ENCODE measurements around the gene TMEM106A. TPM values are rescaled to one million over a fixed set of nuclear protein-coding genes. Genes with fewer than 3 reads are reported as not detected.

TMEM106A gene, protein sequence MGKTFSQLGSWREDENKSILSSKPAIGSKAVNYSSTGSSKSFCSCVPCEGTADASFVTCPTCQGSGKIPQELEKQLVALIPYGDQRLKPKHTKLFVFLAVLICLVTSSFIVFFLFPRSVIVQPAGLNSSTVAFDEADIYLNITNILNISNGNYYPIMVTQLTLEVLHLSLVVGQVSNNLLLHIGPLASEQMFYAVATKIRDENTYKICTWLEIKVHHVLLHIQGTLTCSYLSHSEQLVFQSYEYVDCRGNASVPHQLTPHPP
- 8.6 and 16.5 TPM in 2 replicates for total RNA-seq (2011; cell fraction: chromatin; rRNA removed; ENCODE audit: low replicate concordance)
- 8.4 and 8.8 TPM in 2 replicates for total RNA-seq (2011; cell fraction: nucleolus; rRNA removed)
- 6.0 and 10.1 TPM in 2 replicates for total RNA-seq (2011; cell fraction: nucleoplasm; rRNA removed)
- total RNA-seq (2014; rRNA removed) (0.08 and 0.09 TPM in 2 replicates), total RNA-seq (2014; rRNA removed; fragmentation: Illumina TruSeq; extraction: Trizol) (0.15 and 0.29 TPM in 2 replicates), total RNA-seq (2015; rRNA removed; fragmentation: Illumina TruSeq; extraction: Trizol) (0.26 and 0.29 TPM in 2 replicates), total RNA-seq (2021) (0.24 and 0.40 TPM in 2 replicates), polyA plus RNA-seq (2011; rRNA removed) (0.16 and 0.24 TPM in 2 replicates), polyA plus RNA-seq (2014; fragmentation: Illumina TruSeq; extraction: Trizol) (0.13 and 0.21 TPM in 2 replicates), polyA plus RNA-seq (2014; fragmentation: Nextera tagmentation; extraction: Ambion mirVana) (under 1 TPM; 0.03 to 0.07 TPM), polyA plus RNA-seq (2014; rRNA removed) (0.09 and 0.15 TPM in 2 replicates), polyA minus RNA-seq (2011; rRNA and poly(A)+ RNA removed) (0.81 and 1.3 TPM in 2 replicates), Bru-seq, nascent RNA (percentile 44 among the genes with signal in this experiment), BruChase-seq, experiment 1, labeled RNA remaining after a 2-hour chase (percentile 43 among the genes with signal in this experiment), BruChase-seq, experiment 2, labeled RNA remaining after a 6-hour chase (percentile 37 among the genes with signal in this experiment)
- polyA plus RNA-seq (2011; cell fraction: cytosol; rRNA removed), result 0.10 and 0.25 TPM in 2 replicates
- 0.73 and 1.3 TPM in 2 replicates for polyA plus RNA-seq (2011; cell fraction: nucleus; rRNA removed)
- polyA plus RNA-seq (2012), result 0.08 and 0.33 TPM in 2 replicates
- polyA minus RNA-seq (2011; cell fraction: cytosol; rRNA and poly(A)+ RNA removed), result not detected in 2 replicates
- polyA minus RNA-seq (2011; cell fraction: nucleus; rRNA and poly(A)+ RNA removed), result 1.9 and 2.3 TPM in 2 replicates
- long read RNA-seq, experiment 1, result 0 reads
- long read RNA-seq, experiment 2, result 0 reads
- long read RNA-seq, experiment 3, result 0 reads

DNA sequence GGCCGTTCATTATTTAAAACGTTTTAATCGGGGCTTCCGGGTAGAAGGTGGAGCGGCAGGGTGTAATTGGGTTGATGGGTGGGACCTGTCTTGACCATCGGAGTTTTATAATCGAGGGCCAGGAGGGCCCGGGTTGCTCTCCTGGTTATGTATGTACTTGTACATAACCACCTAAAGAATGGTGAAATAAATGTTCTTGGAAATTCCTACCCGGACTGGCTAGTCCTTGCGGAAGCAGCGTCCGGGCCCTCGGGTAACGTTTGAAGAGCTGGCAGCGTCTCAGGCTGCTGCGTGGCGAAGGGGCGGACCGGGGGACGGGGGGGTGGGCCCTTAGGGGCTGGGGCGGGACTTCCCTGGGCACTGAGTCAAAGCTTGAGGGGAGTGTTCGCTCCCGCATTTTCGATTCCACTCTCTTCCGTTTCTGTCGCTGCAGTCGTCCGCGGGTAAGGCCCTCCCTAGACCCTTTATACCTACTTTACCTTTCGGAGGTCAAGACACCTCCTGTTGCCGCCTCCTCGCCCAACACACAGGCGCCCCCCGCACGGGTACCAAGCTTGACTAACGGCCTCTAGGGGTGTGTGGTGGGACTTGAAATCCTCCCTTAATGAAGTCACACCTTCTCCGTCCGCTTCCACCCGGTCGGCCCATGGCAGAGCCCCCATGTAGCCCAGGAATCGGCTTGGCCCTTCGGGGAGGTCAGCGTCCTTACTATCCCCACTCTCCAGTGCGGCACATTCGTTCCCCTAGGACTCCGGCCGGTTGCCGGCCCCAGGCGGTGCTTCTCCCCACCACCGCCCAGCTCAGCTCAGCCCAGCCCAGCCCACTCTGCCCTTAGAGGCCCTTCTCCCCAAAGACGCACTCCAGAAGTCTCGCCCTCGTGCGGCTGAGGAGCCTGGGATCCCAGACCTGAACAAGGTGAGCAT is at the start of gene TMEM106A:
Gene TMEM106A, plus strand, starts transcription at position 396 of the 923 bp plus-strand sequence. CDS start 1,167 bp downstream, outside the sequence.
- no peaks in the 10 kb centered on the region for H3K9me1 ChIP-seq (ENCODE audit: control insufficient read depth, insufficient read depth, low read length)
- CTCF ChIA-PET (ENCODE audit: low intra/inter-chr PET ratio), result no interaction called here
- FAIRE-seq, result no peak
- 87% methylated on average over 46 of the region's 54 CpGs for WGBS (ENCODE audit: insufficient coverage, low coverage, missing lambda C conversion rate)
- no peaks in the 10 kb centered on the region for H4K20me1 ChIP-seq (replicated peaks; ENCODE audit: control insufficient read depth, insufficient read depth, low read length)
- H3K9ac ChIP-seq (ENCODE audit: insufficient read depth in 1 of 2, low read depth in 2 of 2, low read length in 2 of 2), result peak within 1 kb of the TSS in 1 of 2 experiments; percentile 28; a peak in 1 of 4 replicates
- POLR2A ChIA-PET, result interaction anchor here (0.5 to 4.3 kb wide), 6 partner anchors 13 to 543 kb away, joined by 3 to 23 read pairs (median 3); partner anchors contain the start of gene BECN1
- no peak within 1 kb of the TSS for H3K4me2 ChIP-seq (ENCODE audit: insufficient read depth, low read length)
- TF ChIP-seq POLR2G (IDR thresholded peaks at IDR 0.05; ENCODE audit: low read depth, low read length) (peak; percentile 49; the same call in 1 of the 2 replicates), FOXJ2 (tag; IDR thresholded peaks at IDR 0.05) (no peak), HSF4 (CRISPR knock-in tag; IDR thresholded peaks at IDR 0.05; ENCODE audit: borderline replicate concordance) (no peak)
- H2AFZ ChIP-seq (ENCODE audit: low read depth, low read length), result no peak within 1 kb of the TSS
- intact Hi-C loops (cut with micrococcal nuclease), result no loop called here
- no peak within 1 kb of the TSS for H3K27ac ChIP-seq (ENCODE audit: extremely low read depth, low read depth, low read length)
- no peak within 1 kb of the TSS for H3K4me3 ChIP-seq
- peaks cover 3 to 9% of the 10 kb centered on the region in 2 experiments; a peak in 2 of 5 replicates for H3K4me1 ChIP-seq (replicated peaks in 1 of 2; ENCODE audit: control insufficient read depth in 2 of 2, insufficient read depth in 2 of 2, low read length in 2 of 2)
- BruUV-seq (replicated peaks), result no TSS peak
- ATAC-seq, result no peak; the same call in 1 of the 3 replicates
- no peaks in the 10 kb centered on the region for H3K79me2 ChIP-seq (ENCODE audit: control insufficient read depth, insufficient read depth, low read length)
- no peak for DNase-seq (ENCODE audit: extremely low read depth in 1 of 4, low spot score in 3 of 4)
- in situ Hi-C loops (cut with MboI), result no loop called here
- no peaks in the 10 kb centered on the region for H3K9me3 ChIP-seq (replicated peaks; ENCODE audit: control insufficient read depth, insufficient read depth, low read depth, low read length)
- H3K27me3 ChIP-seq (ENCODE audit: control insufficient read depth in 2 of 2, insufficient read depth in 2 of 2, low read length in 2 of 2), result no peaks in the 10 kb centered on the region
- H3K36me3 ChIP-seq (ENCODE audit: control insufficient read depth, insufficient read depth, low read length), result peaks cover 16% of the 10 kb centered on the region; the same call in 2 of the 3 replicates

Data from K562 (cell line).